ENCODE data around the gene CCDC107. TPM values are rescaled to one million over a fixed set of nuclear protein-coding genes. Genes with fewer than 3 reads are reported as not detected.

CCDC107 gene
- total RNA-seq, 1 experiment from 2014 or later = 34.9 TPM

GRCh38 chr9:35619800-35620158, 38.3 kb upstream of the CCDC107 start:
- Histone ChIP-seq H3K27ac (ENCODE audit: low read length) (no peak overlapping the region), H3F3A (ENCODE audit: low read length, unreplicated experiment) (no peaks in the 10 kb centered on the region), H3K9ac (ENCODE audit: low read length) (no peak overlapping the region), H3K4me1 (ENCODE audit: insufficient read depth, low read length) (no peaks in the 10 kb centered on the region), H3K4me2 (ENCODE audit: low read length) (no peak overlapping the region), H3K9me3 (ENCODE audit: low read length) (no peaks in the 10 kb centered on the region), H3K36me3 (ENCODE audit: low read depth, low read length) (no peaks in the 10 kb centered on the region), H3K27me3 (ENCODE audit: low read length) (no peaks in the 10 kb centered on the region), H3K79me2 (ENCODE audit: low read length) (no peaks in the 10 kb centered on the region), H4K20me1 (ENCODE audit: low read length) (no peaks in the 10 kb centered on the region), H3K9me2 (replicated peaks; ENCODE audit: low read length) (no peaks in the 10 kb centered on the region), H2AFZ (ENCODE audit: low read length) (no peak overlapping the region), H3K4me3 (ENCODE audit: low read length) (no peak overlapping the region)
- ChIA-PET CTCF (no interaction called here), POLR2A (ENCODE audit: unreplicated experiment) (interaction anchor here (0.6 kb wide), 1 partner anchor 55 kb away, joined by 4 read pairs; no protein-coding TSS in a partner anchor)
- TF ChIP-seq CTCF (conservative IDR thresholded peaks at IDR 0.05; ENCODE audit: low read depth, low read length) = no peak
- TF ChIP-seq EZH2phosphoT487 (IDR thresholded peaks at IDR 0.05; ENCODE audit: borderline replicate concordance, low read length) = no peak
- TF ChIP-seq EZH2 (IDR thresholded peaks at IDR 0.05; ENCODE audit: low read length, unreplicated experiment) = no peak
- DNase-seq (no peak), ATAC-seq (no peak)
- intact Hi-C loops (cut with micrococcal nuclease) = no loop called here
- no TSS peak for BruUV-seq (replicated peaks)

GRCh38 chr9:35627575-35627974, 30.5 kb upstream of the CCDC107 start:
- ATAC-seq = no peak
- H3K27me3 ChIP-seq (ENCODE audit: low read length) = no peaks in the 10 kb centered on the region
- H3K4me3 ChIP-seq (ENCODE audit: low read length) = no peak overlapping the region
- H3K9ac ChIP-seq (ENCODE audit: low read length) = no peak overlapping the region
- no peaks in the 10 kb centered on the region for H3K79me2 ChIP-seq (ENCODE audit: low read length)
- no peaks in the 10 kb centered on the region for H3K36me3 ChIP-seq (ENCODE audit: low read depth, low read length)
- BruUV-seq (replicated peaks) = no TSS peak
- no peaks in the 10 kb centered on the region for H3K9me3 ChIP-seq (ENCODE audit: low read length)
- TF ChIP-seq EZH2phosphoT487 (IDR thresholded peaks at IDR 0.05; ENCODE audit: borderline replicate concordance, low read length) = no peak
- no peak for TF ChIP-seq EZH2 (IDR thresholded peaks at IDR 0.05; ENCODE audit: low read length, unreplicated experiment)
- no peak for TF ChIP-seq CTCF (conservative IDR thresholded peaks at IDR 0.05; ENCODE audit: low read depth, low read length)
- H4K20me1 ChIP-seq (ENCODE audit: low read length) = no peaks in the 10 kb centered on the region
- H3F3A ChIP-seq (ENCODE audit: low read length, unreplicated experiment) = no peaks in the 10 kb centered on the region
- no peaks in the 10 kb centered on the region for H3K4me1 ChIP-seq (ENCODE audit: insufficient read depth, low read length)
- no peak for DNase-seq
- no peaks in the 10 kb centered on the region for H3K9me2 ChIP-seq (replicated peaks; ENCODE audit: low read length)
- intact Hi-C loops (cut with micrococcal nuclease) = no loop called here
- no peak overlapping the region for H3K4me2 ChIP-seq (ENCODE audit: low read length)
- no peak overlapping the region for H2AFZ ChIP-seq (ENCODE audit: low read length)
- CTCF ChIA-PET = no interaction called here
- no peak overlapping the region for H3K27ac ChIP-seq (ENCODE audit: low read length)
- POLR2A ChIA-PET (ENCODE audit: unreplicated experiment) = no interaction called here

GRCh38 chr9:35628389-35628991, 29.6 kb upstream of the CCDC107 start:
- TF ChIP-seq EZH2 (IDR thresholded peaks at IDR 0.05; ENCODE audit: low read length, unreplicated experiment) (no peak), EZH2phosphoT487 (IDR thresholded peaks at IDR 0.05; ENCODE audit: borderline replicate concordance, low read length) (no peak), CTCF (conservative IDR thresholded peaks at IDR 0.05; ENCODE audit: low read depth, low read length) (no peak)
- CTCF ChIA-PET = interaction anchor here (1.2 kb wide), 1 partner anchor 25 kb away, joined by 4 read pairs; no protein-coding TSS in a partner anchor

More at GRCh38 chr9:35628389-35628991, 29.6 kb upstream of the CCDC107 start:
- no peak overlapping the region for H3K9ac ChIP-seq (ENCODE audit: low read length)
- no peak overlapping the region for H3K4me3 ChIP-seq (ENCODE audit: low read length)
- H3K9me3 ChIP-seq (ENCODE audit: low read length) = no peaks in the 10 kb centered on the region
- no peaks in the 10 kb centered on the region for H3F3A ChIP-seq (ENCODE audit: low read length, unreplicated experiment)
- H3K4me2 ChIP-seq (ENCODE audit: low read length) = no peak overlapping the region
- H3K9me2 ChIP-seq (replicated peaks; ENCODE audit: low read length) = no peaks in the 10 kb centered on the region
- no peaks in the 10 kb centered on the region for H3K4me1 ChIP-seq (ENCODE audit: insufficient read depth, low read length)
- intact Hi-C loops (cut with micrococcal nuclease) = no loop called here
- ATAC-seq (no peak), DNase-seq (no peak)
- H3K27ac ChIP-seq (ENCODE audit: low read length) = no peak overlapping the region
- no peaks in the 10 kb centered on the region for H4K20me1 ChIP-seq (ENCODE audit: low read length)
- POLR2A ChIA-PET (ENCODE audit: unreplicated experiment) = no interaction called here
- H3K36me3 ChIP-seq (ENCODE audit: low read depth, low read length) = no peaks in the 10 kb centered on the region
- H3K27me3 ChIP-seq (ENCODE audit: low read length) = no peaks in the 10 kb centered on the region
- BruUV-seq (replicated peaks) = no TSS peak
- H2AFZ ChIP-seq (ENCODE audit: low read length) = no peak overlapping the region
- no peaks in the 10 kb centered on the region for H3K79me2 ChIP-seq (ENCODE audit: low read length)

Measured in PC-3 (cell line).